B cell (primary cell): ENCODE data around the gene SMIM20. TPM values are rescaled to one million over a fixed set of nuclear protein-coding genes. Genes with fewer than 3 reads are reported as not detected.

Experiments
- ATAC-seq: fragments of 200-7000 bp; cut with Tn5 transposase; one replicate; pipeline ENCODE4 v1.10.0; 2021; ENCODE audit warnings: low read depth, mild to moderate bottlenecking, moderate number of reproducible peaks, moderate library complexity
- CTCF ChIA-PET: fragments of 350-600 bp; sonication (Branson Sonifier 250); formaldehyde crosslinking; loops from one replicate; lab custom pipeline; 2021; ENCODE audit warnings: antibody characterized with exemption, inconsistent platforms; lab: Charles Lee
- POLR2A ChIA-PET: fragments of 350-600 bp; sonication (Branson Sonifier 250); formaldehyde crosslinking; loops from one replicate; lab custom pipeline; 2021; ENCODE audit warnings: antibody characterized with exemption; lab: Charles Lee
- DNase-seq: peaks from one replicate; pipeline ENCODE4 v3.0.0; 2013
- H2AFZ ChIP-seq: 2 replicates; pipeline ENCODE4 v1.6.1; 2012; ENCODE audit warnings: mild to moderate bottlenecking, low read depth, low read length; ENCODE audit not compliant: insufficient read depth, poor library complexity, severe bottlenecking
- H3K27ac ChIP-seq, 2 donors: 1 replicate in 1 of 2; 2 replicates in 1 of 2; pipeline ENCODE4 v1.5.1; 2012 to 2013; ENCODE audit warnings: low read length in 2 of 2, mild to moderate bottlenecking in 2 of 2, moderate library complexity in 1 of 2
- H3K27me3 ChIP-seq, 4 experiments: fragments of 200-600 bp in 1 of 4; sonication (generic) in 1 of 4; replicated peaks in 1 of 4; 1 replicate in 2 of 4; 2 replicates in 2 of 4; pipeline versions ENCODE4 v1.6.1 to v1.7.0; 2013 to 2016; ENCODE audit warnings: low read length in 3 of 4, mild to moderate bottlenecking in 2 of 4, mixed read lengths in 1 of 4, moderate library complexity in 1 of 4; ENCODE audit not compliant: insufficient read depth in 4 of 4, control insufficient read depth in 3 of 4; ENCODE audit errors: control extremely low read depth in 1 of 4
- H3K36me3 ChIP-seq, 2 experiments: replicated peaks in 1 of 2; 1 replicate in 1 of 2; 2 replicates in 1 of 2; pipeline versions ENCODE4 v1.6.1 to v1.7.1; 2013; ENCODE audit warnings: low read length in 1 of 2; ENCODE audit not compliant: insufficient read depth in 2 of 2, control insufficient read depth in 1 of 2; ENCODE audit errors: control extremely low read depth in 1 of 2, extremely low read depth in 1 of 2
- H3K4me1 ChIP-seq, 2 donors: fragments of 200-600 bp in 1 of 2; sonication (generic) in 1 of 2; 1 replicate in 1 of 2; 2 replicates in 1 of 2; pipeline versions ENCODE4 v1.5.1 to v1.6.1; 2013 to 2017; ENCODE audit warnings: low read length in 2 of 2; ENCODE audit not compliant: control insufficient read depth in 2 of 2, insufficient read depth in 2 of 2
- H3K4me2 ChIP-seq: replicated peaks from 2 replicates; pipeline ENCODE3; 2012; ENCODE audit warnings: mild to moderate bottlenecking, low read depth, low read length; ENCODE audit not compliant: poor library complexity, severe bottlenecking
- H3K4me3 ChIP-seq, 5 experiments: fragments of 200-600 bp in 1 of 5; sonication (generic) in 1 of 5; 1 replicate in 3 of 5; 2 replicates in 2 of 5; pipeline versions ENCODE4 v1.5.1 to v1.7.0; 2011 to 2016; ENCODE audit warnings: low read length in 4 of 5, mild to moderate bottlenecking in 4 of 5, low read depth in 2 of 5, control low read depth in 1 of 5, moderate library complexity in 1 of 5; ENCODE audit not compliant: insufficient read depth in 1 of 5; ENCODE audit errors: control extremely low read depth in 1 of 5, extremely low read depth in 1 of 5
- H3K79me2 ChIP-seq: fragments of 200-600 bp; sonication (generic); one replicate; pipeline ENCODE4 v1.6.0; 2016; ENCODE audit warnings: low read length; ENCODE audit not compliant: control insufficient read depth, insufficient read depth
- H3K9ac ChIP-seq: fragments of 200-600 bp; sonication (generic); 2 replicates; pipeline ENCODE4 v1.6.1; 2017; ENCODE audit warnings: mild to moderate bottlenecking, low read length, moderate library complexity
- H3K9me3 ChIP-seq, 3 donors: one replicate each; pipeline versions ENCODE4 v1.6.1 to v1.7.1; 2013; ENCODE audit warnings: low read length in 2 of 3; ENCODE audit not compliant: control insufficient read depth in 2 of 3, insufficient read depth in 1 of 3; ENCODE audit errors: control extremely low read depth in 1 of 3
- H4K20me1 ChIP-seq: 2 replicates; pipeline ENCODE4 v1.6.0; 2012; ENCODE audit warnings: mild to moderate bottlenecking, low read length; ENCODE audit not compliant: insufficient read depth, control insufficient read depth, poor library complexity, severe bottlenecking
- H3K27ac Mint-ChIP-seq: one replicate; pipeline ENCODE4 v1.8.0; 2021; ENCODE audit warnings: mixed read lengths
- H3K27me3 Mint-ChIP-seq: one replicate; pipeline ENCODE4 v1.8.0; 2021; ENCODE audit warnings: mixed read lengths
- H3K4me1 Mint-ChIP-seq: one replicate; pipeline ENCODE4 v1.8.0; 2021; ENCODE audit warnings: mixed read lengths
- H3K4me3 Mint-ChIP-seq: one replicate; pipeline ENCODE4 v1.8.0; 2021; ENCODE audit warnings: mixed read lengths
- H3K9me3 Mint-ChIP-seq: one replicate; pipeline ENCODE4 v1.8.0; 2022; ENCODE audit warnings: mixed read lengths; ENCODE audit not compliant: insufficient read depth
- CTCF ChIP-seq: fragments of 200-600 bp; IDR thresholded peaks from one replicate; pipeline ENCODE4 v1.8.0; 2022; ENCODE audit warnings: antibody characterized with exemption, mild to moderate bottlenecking
- EZH2 ChIP-seq: IDR thresholded peaks from 2 replicates; pipeline ENCODE4 v1.6.1; 2012; ENCODE audit warnings: borderline replicate concordance, low read depth, mild to moderate bottlenecking, moderate library complexity, low read length; ENCODE audit not compliant: insufficient read depth, poor library complexity, severe bottlenecking
- WGBS: methylation state at CpG from one replicate; pipeline ENCODE4 v1.1.5; 2013; ENCODE audit warnings: missing lambda C conversion rate; ENCODE audit not compliant: insufficient coverage; 5-methylcytosine and 5-hydroxymethylcytosine counted together
- intact Hi-C: fragments of 100-400 bp; cut with micrococcal nuclease; formaldehyde crosslinking; loops from one replicate; pipeline ENCODE4 v1.10.0; 2022
- polyA plus RNA-seq: library from polyadenylated mRNA; depleted of rRNA; stranded (reverse); fragments of >200 nt; gene quantifications from 2 replicates; pipeline ENCODE4 v1.2.3, GENCODE V29; 2012
- total RNA-seq, 2 donors: library from RNA; stranded (reverse); fragments of 120-200 nt in 1 of 2; gene quantifications; 1 replicate in 1 of 2; 2 replicates in 1 of 2; pipeline versions ENCODE4 v1.2.3 to v1.2.4, GENCODE V29; 2013 to 2022

SMIM20 gene
- total and polyA plus RNA-seq, 2 donors (not counting 1 experiment from before 2014, with no cell fraction given) = 12.6 to 20.2 TPM

- Mint-ChIP-seq H3K27ac (no peak overlapping the region), H3K9me3 (no peaks in the 10 kb centered on the region), H3K27me3 (peaks cover 20% of the 10 kb centered on the region), H3K4me1 (no peaks in the 10 kb centered on the region), H3K4me3 (no peak overlapping the region)
- intact Hi-C loops = no loop called here
- no peak overlapping the region for H3K4me2 ChIP-seq
- no peaks in the 10 kb centered on the region for H3K4me1 ChIP-seq
- no peaks in the 10 kb centered on the region for H3K79me2 ChIP-seq
- H4K20me1 ChIP-seq = no peaks in the 10 kb centered on the region
- peaks cover 0 to 3% (median 0%) of the 10 kb centered on the region in 3 donors for H3K9me3 ChIP-seq
- no peak overlapping the region for H3K9ac ChIP-seq
- no peaks in the 10 kb centered on the region for H3K36me3 ChIP-seq
- CTCF ChIA-PET = interaction anchor here (0.8 to 1.0 kb wide), 2 partner anchors 74 to 113 kb away, joined by 3 to 8 read pairs; no protein-coding TSS in a partner anchor
- ATAC-seq = no peak
- TF ChIP-seq CTCF = no peak
- no peak for TF ChIP-seq EZH2
- H2AFZ ChIP-seq = no peak overlapping the region
- peaks cover 0 to 5% (median 0%) of the 10 kb centered on the region in 4 experiments for H3K27me3 ChIP-seq
- POLR2A ChIA-PET = no interaction called here
- WGBS = 71% methylated on average over 1 of the region's 4 CpGs
- no peak overlapping the region for H3K4me3 ChIP-seq
- DNase-seq = no peak
- no peak overlapping the region for H3K27ac ChIP-seq
Measured at GRCh38 chr4:25955705-25956104, 41.7 kb downstream of the SMIM20 start.

GRCh38 chr4:25956260-25956659 is 42.2 kb downstream of the SMIM20 start:
- H3K4me2 ChIP-seq = no peak overlapping the region
- no peak overlapping the region for H3K9ac ChIP-seq
- H3K36me3 ChIP-seq = no peaks in the 10 kb centered on the region
- no peaks in the 10 kb centered on the region for H3K4me1 Mint-ChIP-seq
- WGBS = no CpG with 5 or more reads among the region's 1 CpG
- no peak overlapping the region for H2AFZ ChIP-seq
- ChIA-PET CTCF (interaction anchor here (0.8 to 1.0 kb wide), 2 partner anchors 73 to 114 kb away, joined by 3 to 8 read pairs; no protein-coding TSS in a partner anchor), POLR2A (no interaction called here)
- H3K9me3 ChIP-seq = peaks cover 0 to 3% (median 0%) of the 10 kb centered on the region in 3 donors
- H3K27ac ChIP-seq = no peak overlapping the region
- no peak overlapping the region for H3K4me3 ChIP-seq
- ATAC-seq (no peak), DNase-seq (no peak)
- no peaks in the 10 kb centered on the region for H3K79me2 ChIP-seq
- H3K4me1 ChIP-seq = no peaks in the 10 kb centered on the region
- intact Hi-C loops = no loop called here
- H3K27ac Mint-ChIP-seq = no peak overlapping the region
- peaks cover 15% of the 10 kb centered on the region for H3K27me3 Mint-ChIP-seq
- H3K4me3 Mint-ChIP-seq = no peak overlapping the region
- no peak for TF ChIP-seq CTCF
- H3K9me3 Mint-ChIP-seq = no peaks in the 10 kb centered on the region
- no peaks in the 10 kb centered on the region for H4K20me1 ChIP-seq
- peaks cover 0 to 5% (median 0%) of the 10 kb centered on the region in 4 experiments for H3K27me3 ChIP-seq
